ENCODE data around the gene KCNK5.

KCNK5 gene

GRCh38 chr6:39215640-39216158, 13.6 kb downstream of the KCNK5 start:
- no peak for DNase-seq (ENCODE audit: low spot score)

DNA sequence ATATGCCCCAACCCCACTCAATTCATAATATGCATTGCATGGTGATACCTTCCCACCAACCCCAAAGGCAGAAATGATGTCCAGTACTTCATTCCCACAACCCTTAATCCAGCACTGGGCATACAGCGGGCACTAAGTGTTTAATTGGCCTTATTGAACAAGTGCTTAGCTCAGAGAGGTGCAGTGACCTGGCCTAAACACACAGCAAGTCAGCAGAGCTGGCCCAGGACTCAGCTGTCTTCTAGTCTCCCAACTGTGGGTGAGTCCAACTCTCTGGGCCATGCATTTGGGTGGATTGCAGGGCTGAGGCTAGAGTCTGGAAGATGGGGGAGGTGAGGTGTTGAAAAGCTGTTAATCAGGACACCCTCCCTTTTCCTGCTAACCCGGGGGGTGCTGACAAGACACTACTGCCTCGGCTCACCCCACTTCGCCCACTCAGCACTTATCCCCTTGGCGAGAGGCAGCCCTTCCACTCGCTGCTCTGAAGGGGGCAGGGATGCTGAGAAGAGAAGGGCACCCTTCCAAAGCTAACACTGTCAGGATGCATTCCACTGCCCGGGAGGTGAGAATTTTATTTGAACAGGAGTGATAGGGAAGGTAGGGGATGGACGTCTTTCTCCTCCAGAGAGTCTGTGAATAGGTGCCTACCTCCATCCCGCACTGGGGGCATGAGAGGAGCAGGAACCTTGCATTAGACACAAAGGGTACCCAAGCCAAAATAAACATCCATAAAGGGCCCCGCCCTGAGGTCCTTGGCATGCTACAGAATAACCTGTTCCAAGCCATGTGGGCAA, 14.2 kb downstream of the KCNK5 start:
- no peak for DNase-seq (ENCODE audit: low spot score)

GRCh38 chr6:39214120-39214813, 15.0 kb downstream of the KCNK5 start:
- DNase-seq (ENCODE audit: low spot score) = no peak

DNA sequence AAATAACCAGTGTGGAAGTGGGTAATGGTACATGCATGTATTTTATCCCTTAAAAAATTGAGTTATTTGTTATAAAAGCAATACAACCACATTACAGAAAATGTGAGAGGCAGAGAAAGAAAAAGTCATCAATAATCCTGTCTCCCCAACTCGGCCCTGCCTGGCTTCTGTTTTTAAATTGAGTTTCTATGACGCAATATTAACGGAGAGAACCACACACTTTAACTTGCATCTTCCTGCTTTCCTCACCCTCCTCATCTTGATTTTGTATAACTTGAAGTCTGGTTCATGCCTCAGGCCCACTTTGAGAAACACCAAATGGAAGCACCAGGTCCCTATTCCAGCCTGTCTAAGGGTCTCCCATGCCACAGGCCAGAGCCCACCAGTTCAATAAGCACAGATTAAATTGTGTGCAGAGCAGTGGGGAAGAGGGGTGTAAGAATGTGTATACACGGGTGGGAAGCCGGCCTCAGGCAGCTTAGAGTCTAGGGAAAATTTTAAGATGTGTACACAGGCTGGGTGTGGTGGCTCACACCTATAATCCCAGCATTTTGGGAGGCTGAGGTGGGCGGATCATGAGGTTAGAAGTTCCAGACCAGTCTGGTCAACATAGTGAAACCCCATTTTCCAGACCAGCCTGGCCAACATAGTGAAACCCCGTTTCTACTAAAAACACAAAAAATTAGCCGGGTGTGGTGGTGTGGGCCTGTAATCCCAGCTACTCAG, 15.9 kb downstream of the KCNK5 start:
- no peak for DNase-seq (ENCODE audit: low spot score)

DNA sequence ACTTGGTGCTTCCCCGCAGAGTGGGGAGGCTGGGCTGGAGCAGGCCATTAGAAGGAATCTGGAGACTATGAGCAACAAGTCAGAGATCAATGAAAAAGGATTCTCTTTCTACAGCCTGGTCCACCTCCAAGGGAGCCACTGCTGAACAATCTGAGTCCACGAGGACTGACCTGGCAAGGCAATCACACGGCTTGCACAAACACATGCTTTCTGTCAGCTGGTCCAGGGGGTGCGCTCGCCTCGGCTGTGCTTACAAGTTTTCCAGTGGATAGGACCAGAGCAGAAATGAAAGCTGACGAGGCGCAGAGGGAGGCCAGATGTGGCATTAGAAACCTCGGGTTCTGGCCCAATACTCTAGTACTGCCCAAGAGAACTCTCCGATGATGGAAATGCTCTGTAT, 18.1 kb downstream of the KCNK5 start:
- DNase-seq (ENCODE audit: low spot score) = no peak

DNA sequence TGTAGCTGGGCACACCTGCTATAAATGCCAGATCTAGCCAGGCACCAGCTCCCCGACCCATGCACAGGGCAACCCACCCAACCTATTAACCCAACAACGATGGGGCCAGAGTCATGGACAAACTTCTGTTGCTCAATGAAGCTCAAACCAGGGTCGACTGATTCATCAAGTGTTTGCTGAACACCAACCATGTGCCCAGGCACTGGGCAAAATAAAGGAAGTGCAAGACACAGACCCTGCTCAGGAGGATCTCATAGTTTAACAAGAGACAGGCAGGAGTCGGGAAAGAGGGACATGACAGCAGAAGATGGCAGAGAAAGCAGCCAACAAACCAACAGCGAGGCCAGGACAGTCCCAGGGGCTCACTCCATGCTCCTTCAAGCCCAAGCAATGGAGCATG, 18.8 kb downstream of the KCNK5 start:
- DNase-seq (ENCODE audit: low spot score) = no peak

DNA sequence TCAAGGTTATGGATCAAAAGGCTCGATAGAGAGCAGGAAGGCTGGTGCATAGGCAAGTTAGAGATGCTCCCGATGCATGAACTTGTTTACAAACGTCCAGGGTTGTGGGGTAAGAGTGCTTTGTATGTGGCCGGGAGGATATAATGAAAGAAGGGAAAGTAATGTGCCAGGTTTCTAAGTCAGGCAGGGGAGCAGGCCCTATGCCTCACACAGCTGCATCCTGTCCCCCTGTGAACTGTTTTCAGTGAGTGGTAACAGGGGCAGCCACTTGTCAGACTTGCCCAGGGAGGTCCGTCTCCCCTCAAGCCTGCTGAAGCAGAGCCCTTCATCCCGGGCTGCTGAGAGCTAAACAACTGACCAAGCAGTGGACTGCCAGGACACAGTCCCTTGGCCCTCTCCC, 19.4 kb downstream of the KCNK5 start:
- DNase-seq (ENCODE audit: low spot score) = no peak

DNA sequence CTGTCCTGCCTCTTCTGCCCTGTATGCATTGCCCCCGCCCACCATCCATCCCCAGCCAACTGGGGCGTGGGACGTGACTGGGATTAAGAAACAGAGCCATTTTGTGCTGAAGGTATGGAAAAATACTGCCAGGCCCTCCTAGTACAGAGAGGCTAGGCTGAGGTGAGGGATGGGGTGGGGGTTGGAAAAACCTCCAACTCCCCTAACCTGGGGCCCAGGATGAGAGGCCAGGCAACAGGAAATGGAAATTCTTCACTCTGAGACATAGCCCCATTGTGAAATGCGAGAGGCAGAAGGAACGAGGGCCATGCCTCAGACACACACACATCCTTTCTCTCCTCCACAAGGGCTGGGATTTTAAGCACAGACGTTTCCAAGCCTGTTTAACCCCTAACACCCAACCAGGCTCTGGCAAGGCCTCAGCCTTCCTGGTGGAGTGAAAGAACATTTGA, 19.9 kb downstream of the KCNK5 start:
- DNase-seq (ENCODE audit: low spot score) = no peak

GRCh38 chr6:39208223-39208739, 21.0 kb downstream of the KCNK5 start:
- no peak for DNase-seq (ENCODE audit: low spot score)

GRCh38 chr6:39207416-39208222, 21.7 kb downstream of the KCNK5 start:
- DNase-seq (ENCODE audit: low spot score) = no peak

GRCh38 chr6:39206250-39206721, 23.0 kb downstream of the KCNK5 start:
- DNase-seq (ENCODE audit: low spot score) = no peak

- DNase-seq (ENCODE audit: low spot score) = no peak
These were observed 24.5 kb downstream of the KCNK5 start for GRCh38 chr6:39204646-39205244.

GRCh38 chr6:39204160-39204495, 25.1 kb downstream of the KCNK5 start:
- DNase-seq (ENCODE audit: low spot score) = no peak

DNA sequence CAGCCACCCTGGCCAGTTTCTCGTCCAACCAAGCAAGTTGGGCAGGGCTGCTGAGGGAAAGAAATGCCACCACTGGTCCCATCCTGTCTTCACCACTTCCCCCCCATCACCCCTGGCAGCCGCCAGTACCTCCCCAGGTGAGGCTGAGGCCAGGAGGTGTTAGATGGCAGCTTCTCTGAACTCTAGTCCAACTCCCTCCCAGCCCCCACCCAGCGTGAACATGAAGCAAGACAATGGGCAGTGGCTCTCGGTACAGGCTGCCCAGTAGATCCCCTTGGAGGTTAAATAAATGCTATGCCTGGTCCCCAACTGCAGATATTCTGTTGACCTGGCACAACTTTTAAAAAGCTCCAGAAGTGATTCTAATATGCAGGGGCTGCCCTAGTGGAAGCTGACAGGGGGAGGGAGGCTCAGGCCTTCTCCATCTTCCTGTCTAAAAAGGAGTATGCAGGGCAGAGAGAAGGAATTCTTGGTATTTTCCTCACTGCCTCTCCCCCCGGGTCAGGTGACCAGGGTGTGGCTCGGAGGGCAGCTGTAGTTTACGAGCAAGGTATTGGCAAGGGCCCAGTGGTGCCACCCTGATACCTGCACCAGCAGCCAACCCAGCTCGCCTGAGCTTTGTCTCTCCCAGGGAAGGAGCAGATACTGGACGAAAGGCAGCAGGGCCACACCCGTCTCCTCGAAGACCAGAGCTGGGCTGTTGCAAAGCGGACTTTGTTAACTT, 25.7 kb downstream of the KCNK5 start:
- no peak for DNase-seq (ENCODE audit: low spot score)

DNA sequence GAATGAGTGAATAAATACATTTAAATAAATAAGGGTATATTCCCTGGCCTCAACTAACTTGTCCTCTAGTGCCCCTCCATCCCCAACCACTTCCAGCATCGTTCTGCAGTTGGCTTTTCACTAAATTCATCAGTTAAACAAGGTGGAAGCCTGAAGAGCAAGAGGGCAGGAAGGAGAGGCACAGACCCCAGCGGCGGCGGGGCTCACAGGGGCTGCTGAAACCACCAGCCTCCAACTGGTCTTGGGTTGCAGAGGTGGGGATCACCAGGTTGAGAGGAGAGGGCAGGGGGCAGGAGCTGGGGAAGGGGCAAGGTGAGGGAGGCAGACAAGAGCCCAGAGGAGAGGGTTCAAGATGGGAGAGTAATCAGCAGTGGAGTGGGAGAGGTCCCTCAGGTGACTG, 27.1 kb downstream of the KCNK5 start:
- DNase-seq (ENCODE audit: low spot score) = no peak

- DNase-seq (ENCODE audit: low spot score) = no peak
These were observed 28.7 kb downstream of the KCNK5 start for GRCh38 chr6:39200498-39201020.

DNA sequence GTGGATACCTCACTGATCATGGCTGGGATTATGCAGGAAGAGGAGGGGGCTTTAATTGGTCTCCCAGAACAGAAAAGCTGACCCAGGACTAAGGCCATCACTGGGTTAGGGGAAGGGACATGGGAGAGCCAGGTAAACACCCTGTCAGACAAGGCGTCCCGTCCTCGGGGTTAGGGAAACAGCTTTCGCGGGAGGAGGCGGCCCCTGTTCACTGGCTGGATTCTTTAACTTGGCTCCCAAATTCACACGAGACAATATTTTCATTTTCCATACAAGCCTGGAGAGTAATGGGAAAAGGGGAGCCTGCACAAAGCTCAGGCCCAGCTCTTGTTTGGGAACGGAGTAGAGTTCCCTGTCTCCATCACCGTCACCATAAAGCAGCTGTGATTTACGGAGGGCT, 29.3 kb downstream of the KCNK5 start:
- DNase-seq (ENCODE audit: low spot score) = no peak

- no peak for DNase-seq (ENCODE audit: low spot score)
These were observed 29.9 kb downstream of the KCNK5 start for GRCh38 chr6:39199231-39199940.

DNA sequence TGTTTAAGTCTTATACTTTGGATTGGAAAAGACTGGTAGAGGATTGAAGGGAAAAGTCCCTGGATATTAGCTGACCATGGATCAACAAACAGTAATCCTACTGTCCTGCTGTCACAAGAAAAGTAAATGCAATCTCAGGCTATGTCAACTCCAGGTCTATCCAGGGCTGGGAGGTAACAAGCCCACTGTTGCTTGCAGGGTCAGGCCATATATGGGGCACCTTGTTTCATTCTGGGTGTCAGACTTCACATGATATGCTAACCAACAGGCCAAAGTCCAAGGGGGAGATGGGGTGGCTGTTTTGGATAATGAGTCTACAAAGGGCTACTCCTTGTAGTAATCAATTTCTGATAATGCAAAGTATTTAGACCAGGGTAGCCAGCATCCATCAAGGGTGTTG, 30.7 kb downstream of the KCNK5 start:
- DNase-seq (ENCODE audit: low spot score) = no peak

All from Ammon's horn (tissue), 1 donor.